Superior temporal gyrus (tissue), 1 donor: ENCODE measurements around the gene FRMD4A.

Source experiments
- DNase-seq: peaks from one replicate; pipeline ENCODE4 v3.0.0-alpha.2; 2016; ENCODE audit errors: extremely low spot score

Gene FRMD4A

DNA sequence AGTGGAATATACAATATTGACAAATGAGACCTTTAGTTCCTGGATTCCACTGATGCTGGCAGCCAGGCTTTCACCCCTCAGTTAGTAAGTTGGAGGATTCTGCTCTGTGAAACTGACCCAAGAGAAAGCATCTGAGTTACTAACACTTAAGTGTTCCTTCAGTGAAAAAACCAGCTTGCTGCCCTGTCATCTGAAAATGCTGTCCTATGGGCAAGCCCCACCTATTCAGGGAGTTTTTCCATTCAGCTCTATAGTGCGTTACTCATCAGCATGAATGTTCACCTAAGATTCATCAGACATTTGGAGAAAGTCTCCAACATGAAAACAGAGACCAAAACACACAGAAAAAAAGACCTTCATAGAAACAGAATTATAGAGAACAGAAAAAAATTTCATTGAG, 706.1 kb downstream of the FRMD4A start:
- no peak for DNase-seq

DNA sequence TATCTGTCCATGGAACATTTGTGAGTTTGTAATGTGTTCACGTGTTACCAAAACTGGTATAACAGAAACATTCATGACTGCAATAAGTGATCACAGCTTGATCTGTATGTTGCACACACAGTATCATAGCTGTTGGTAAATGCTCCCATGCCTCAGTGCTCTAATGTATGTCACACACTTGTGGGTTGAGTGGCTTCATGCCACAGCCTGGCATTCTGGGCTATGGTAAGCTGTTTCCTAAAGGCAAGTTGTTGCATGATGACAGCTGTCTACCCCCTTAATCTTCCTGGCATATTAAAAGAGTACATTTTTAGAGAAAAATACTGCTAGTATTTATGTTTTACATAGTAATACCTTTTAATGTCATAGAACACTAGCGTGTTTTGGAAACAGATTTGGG, 708.8 kb downstream of the FRMD4A start:
- DNase-seq, result no peak

DNA sequence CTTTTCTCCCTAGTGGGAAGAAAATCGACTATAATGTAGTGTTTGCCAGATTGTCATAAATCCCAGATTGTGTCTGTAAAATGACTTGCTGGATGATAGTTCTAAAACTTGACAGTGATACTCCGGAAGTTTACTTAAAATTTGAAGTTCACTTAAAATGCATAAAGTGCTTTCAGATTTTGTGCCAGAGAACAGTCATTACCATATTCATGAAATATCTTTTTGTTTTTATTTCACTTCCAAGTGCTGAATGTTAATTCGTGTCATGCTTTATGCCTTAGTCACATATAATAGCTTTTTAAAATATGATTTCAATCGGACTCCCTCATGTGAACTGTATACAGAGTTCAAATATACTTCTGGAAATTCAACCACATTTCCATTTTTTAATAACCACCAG, 713.6 kb downstream of the FRMD4A start:
- DNase-seq, result no peak

DNA sequence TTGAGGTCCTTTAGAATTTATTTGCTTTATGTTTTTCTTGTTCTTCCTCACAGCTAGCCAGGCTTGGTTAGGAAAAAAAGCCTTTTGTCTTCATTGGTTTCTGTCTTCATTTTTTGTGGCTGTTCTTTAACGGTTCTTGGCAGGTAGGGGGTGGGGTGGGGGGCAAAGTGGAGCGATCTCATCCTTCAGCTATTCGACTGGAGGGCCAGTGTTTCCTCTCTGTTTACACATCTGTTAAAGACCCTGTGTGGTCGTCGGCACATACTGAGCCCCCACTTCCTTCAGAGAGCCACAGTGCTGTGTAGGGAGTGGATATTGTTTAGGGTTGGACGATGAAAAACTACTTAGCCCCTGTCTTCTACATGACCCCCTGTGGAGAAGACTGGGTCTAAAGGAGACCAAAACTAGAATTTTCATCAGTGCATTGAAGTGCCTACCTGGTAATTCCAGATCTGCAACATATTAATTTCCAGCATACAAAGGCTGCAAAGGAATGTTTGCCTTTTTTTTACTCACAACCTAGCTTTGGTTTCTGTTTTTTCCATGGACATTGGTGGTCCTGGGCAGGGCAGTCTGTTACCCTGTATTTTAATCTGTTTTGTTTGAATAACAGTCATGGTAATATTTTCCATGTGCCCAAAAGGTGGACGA, 714.9 kb downstream of the FRMD4A start:
- DNase-seq, result no peak

DNA sequence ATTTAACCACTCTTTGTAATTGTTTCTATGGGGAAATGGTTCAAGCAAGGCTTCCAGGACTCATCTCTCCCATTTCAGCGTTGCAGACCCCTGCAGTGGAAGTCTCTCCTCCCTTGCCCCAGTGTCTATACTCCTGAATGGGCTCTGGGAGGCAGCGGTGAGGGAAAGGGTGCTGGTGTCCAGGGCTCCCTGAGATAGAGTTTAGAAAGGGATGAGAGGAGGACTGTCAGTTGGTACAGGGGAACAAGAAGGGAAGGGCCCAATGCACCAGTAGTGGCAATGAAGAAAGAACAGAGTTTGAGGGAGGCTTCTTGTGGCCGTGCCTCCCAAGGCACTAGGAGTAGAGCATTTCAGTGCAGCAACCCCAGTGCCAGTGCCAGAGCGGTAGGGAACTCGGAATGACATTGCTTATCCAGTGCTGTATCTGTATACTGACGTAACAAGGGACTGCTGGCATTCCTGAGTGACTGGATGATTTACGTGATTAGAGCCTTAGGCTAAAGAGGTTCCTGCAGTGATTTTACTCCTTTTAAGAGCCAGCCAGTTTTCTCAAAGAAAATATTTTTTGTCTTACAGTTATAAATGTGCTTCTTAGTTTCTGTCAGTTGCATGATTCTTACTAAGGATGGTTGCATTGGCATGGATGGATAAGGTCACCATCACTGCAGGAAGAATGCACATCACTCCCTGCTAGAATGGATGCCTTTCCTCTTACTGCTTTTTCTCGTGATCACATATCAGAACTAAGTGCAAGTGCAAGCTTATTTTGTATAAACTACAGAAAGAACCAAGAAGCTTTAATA, 716.0 kb downstream of the FRMD4A start:
- no peak for DNase-seq

DNA sequence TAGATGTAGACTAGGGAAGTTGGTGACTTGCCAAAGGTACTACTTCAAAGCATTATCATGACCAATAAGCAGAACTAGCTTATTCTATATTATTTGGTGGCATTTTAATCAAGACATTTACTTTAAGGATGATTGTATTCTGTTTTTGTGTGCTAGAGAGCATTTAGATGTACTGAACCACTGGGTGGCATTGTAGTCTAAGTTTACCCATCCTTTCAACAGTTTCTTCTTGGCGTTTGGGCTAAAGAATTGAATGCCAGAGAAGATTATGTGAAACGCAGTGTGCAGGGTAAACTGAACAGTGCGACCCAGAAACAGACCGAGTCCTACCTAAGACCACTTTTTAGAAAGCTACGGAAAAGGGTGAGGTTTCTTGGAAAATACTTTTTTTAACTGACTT, 717.2 kb downstream of the FRMD4A start:
- peak; percentile 79 for DNase-seq

DNA sequence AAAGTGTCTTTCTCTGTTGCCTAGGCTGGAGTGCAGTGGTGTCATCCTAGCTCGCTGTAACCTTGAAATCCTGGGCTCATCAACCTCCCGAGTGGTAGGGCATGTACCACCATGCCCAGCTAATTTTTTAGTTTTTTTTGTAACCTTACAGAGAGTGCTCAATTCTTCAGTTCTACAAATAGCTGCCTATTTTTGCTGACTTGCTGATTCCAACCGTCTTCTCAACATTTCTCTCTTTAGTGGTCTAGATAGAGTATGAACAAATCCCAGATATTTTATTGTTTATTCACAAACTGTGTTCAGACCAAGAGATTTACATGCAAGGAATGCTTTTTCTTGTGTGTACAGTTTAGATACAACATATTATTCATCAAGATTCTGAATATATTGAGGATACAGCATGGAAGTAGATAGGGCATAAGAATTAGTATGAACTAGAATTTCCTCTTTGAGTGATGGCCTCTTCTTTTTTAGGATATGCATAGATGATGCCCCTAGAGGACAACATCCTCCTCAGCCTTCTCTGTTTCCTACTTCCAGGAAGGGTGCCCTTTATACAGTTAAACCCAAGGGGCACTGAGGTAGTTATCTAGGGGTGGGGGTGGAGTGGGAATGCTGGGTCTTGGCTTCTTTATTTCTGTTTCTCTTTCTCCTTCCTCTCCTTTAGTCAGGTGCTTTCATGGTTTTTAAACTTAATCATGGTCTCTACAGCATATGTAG, 717.9 kb downstream of the FRMD4A start:
- DNase-seq, result no peak

DNA sequence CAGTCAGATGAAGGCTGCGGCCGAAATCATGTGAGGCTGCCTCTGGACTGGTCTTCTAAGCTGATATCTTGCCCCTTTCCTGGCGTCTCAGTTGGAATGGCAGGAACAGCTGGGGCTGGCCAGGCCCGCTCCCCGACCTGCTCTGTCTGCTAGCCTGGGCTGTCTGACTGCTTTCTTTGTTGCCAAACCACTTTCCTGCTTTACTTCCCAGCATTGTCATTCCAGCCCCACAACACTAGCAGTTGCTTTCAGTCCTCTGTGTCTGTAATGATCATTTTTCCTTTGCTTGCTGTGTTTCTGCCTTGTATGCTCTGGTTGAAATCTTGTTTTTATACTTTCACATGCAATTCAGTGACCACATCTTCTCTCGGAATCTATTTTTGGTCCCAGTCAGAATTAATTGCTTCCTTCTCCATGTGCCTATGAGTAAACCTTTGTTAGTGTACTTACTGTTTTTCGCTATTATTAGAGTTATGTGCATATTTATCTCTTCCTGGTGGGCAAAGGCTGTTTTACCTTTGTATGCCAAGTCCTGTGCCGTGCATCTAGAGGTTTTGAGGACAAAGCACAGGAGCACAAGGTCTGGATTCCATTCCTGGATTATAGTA, 722.4 kb downstream of the FRMD4A start:
- peak; percentile 49 for DNase-seq

DNA sequence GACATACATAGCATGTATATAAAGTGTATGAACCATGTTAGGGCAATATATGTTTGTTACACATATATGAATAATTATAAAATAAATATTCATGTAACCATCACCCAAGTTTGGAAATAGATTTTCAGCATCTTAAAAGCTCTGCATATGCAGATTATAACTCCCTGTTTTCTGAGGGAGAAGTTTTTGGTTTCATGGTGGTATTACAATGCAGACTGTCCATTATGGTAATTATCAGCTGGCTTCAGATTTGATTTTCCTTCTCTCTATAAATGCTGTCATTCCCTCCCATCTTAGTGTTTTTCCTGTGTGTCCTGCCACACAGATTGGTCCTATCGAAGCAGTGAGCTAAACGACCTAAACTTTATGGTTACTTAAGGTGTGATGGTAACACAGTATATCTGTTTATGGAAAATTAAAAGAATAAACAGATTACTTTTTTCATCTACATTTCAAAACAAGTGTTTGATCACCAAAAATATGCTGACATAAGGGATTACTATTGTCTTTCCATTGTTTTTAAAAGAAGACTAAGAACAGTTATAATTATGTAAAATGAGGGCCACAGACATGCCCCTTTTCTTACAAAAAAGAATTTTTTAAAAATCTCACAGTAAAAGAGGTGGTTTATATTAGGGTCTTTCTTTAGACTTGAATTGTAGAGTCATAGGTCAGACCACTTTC, 726.2 kb downstream of the FRMD4A start:
- DNase-seq, result no peak

DNA sequence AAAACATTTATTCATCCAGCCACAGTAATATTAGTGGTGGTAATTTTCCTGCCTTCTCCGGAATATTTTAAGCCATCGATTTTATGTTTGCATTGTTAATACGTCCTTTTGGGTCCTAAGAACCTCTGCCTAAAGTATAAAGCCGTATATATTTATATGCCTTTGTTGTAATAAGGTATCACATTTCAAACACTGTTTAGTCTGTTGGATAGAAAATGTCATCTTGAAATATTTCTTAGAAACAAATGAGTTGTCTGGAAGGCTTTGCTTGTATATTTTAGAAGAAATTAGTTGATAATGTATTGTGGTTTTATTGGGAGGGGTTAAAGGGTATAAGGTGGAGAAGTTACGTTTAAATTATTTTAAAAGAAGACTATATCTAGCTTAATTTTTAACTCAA, 732.8 kb downstream of the FRMD4A start:
- DNase-seq, result no peak

DNA sequence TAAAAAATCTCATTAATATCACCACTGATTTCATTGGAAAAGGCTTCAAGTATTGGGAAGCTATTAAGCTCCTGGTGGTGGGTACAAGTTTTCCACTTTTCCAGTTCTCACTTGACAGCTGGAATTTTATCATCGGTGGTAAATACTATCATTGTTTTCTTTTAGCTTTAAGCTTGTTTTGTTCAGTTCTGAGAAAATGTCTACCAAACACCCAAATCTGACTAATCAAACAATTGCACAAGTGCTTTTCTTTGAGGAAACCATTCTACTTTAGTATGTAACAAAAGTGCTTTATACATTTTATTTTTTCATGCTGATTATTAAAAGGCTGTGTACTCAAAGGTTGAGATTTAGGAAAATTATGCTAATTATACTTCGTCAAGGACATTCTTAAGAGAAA, 736.1 kb downstream of the FRMD4A start:
- no peak for DNase-seq
